Esophagus muscularis mucosa (tissue), 4 donors: ENCODE results near the gene CNTN3. TPM values are rescaled to one million over a fixed set of nuclear protein-coding genes. Genes with fewer than 3 reads are reported as not detected.

Experiments used
- DNase-seq: peaks from one replicate; pipeline ENCODE4 v3.0.0-alpha.2; 2017; ENCODE audit errors: extremely low spot score
- H3K27ac ChIP-seq, 4 donors: fragments of 200-600 bp; sonication (generic); replicated peaks in 1 of 4; 1 replicate in 3 of 4; 2 replicates in 1 of 4; pipeline ENCODE4 v1.5.1; 2016 to 2019; ENCODE audit warnings: mild to moderate bottlenecking in 1 of 4
- H3K27me3 ChIP-seq, 4 donors: fragments of 200-600 bp; sonication (generic); one replicate each; pipeline versions ENCODE4 v1.5.1 to v1.6.0; 2016 to 2019
- H3K36me3 ChIP-seq, 4 donors: fragments of 200-600 bp; sonication (generic); one replicate each; pipeline ENCODE4 v1.5.1; 2016 to 2019
- H3K4me1 ChIP-seq, 4 donors: fragments of 200-600 bp; sonication (generic); one replicate each; pipeline ENCODE4 v1.5.1; 2016 to 2019
- H3K4me3 ChIP-seq, 4 donors: fragments of 200-600 bp; sonication (generic); 1 replicate in 2 of 4; 2 replicates in 2 of 4; pipeline ENCODE4 v1.5.1; 2016 to 2019; ENCODE audit warnings: mild to moderate bottlenecking in 4 of 4, moderate library complexity in 1 of 4
- H3K9me3 ChIP-seq, 4 donors: fragments of 200-600 bp; sonication (generic); 1 replicate in 3 of 4; 2 replicates in 1 of 4; pipeline ENCODE4 v1.5.1; 2016 to 2019
- EP300 ChIP-seq: sonication (generic); formaldehyde crosslinking; IDR thresholded peaks from one replicate; pipeline ENCODE4 v1.6.1; 2017; ENCODE audit warnings: antibody characterized with exemption
- POLR2A ChIP-seq: fragments of 450-650 bp; IDR thresholded peaks from one replicate; pipeline ENCODE4 v1.6.1; 2017; ENCODE audit warnings: antibody characterized with exemption, moderate library complexity, mild to moderate bottlenecking, low read depth
- POLR2AphosphoS5 ChIP-seq, 2 donors: sonication (generic); formaldehyde crosslinking; IDR thresholded peaks; one replicate each; pipeline ENCODE4 v1.6.1; 2017; ENCODE audit warnings: antibody characterized with exemption in 2 of 2
- WGBS: methylation state at CpG from one replicate; pipeline ENCODE4 v1.1.5; 2018; 5-methylcytosine and 5-hydroxymethylcytosine counted together
- intact Hi-C: fragments of 100-400 bp; cut with DNase I; formaldehyde crosslinking; loops from one replicate; pipeline ENCODE4 v1.15.1; 2023
- total RNA-seq, 4 donors: library from RNA; depleted of rRNA; stranded (reverse); fragments of >200 nt; gene quantifications; one replicate each; pipeline versions ENCODE4 v1.1.0 to v1.2.1, GENCODE V29; 2016
- TF ChIP-seq, protein P1 (sequence below), 3 experiments: fragments of 200-600 bp in 2 of 3; fragments of 450-650 bp in 1 of 3; sonication (generic) in 2 of 3; IDR thresholded peaks; one replicate each; pipeline ENCODE4 v1.5.1; 2017 to 2019; ENCODE audit warnings: antibody characterized with exemption in 3 of 3, mild to moderate bottlenecking in 2 of 3, moderate library complexity in 1 of 3

The CNTN3 gene
- total RNA-seq, 4 donors from 2014 or later: 0.91 to 1.4 (median 1.2) TPM

DNA sequence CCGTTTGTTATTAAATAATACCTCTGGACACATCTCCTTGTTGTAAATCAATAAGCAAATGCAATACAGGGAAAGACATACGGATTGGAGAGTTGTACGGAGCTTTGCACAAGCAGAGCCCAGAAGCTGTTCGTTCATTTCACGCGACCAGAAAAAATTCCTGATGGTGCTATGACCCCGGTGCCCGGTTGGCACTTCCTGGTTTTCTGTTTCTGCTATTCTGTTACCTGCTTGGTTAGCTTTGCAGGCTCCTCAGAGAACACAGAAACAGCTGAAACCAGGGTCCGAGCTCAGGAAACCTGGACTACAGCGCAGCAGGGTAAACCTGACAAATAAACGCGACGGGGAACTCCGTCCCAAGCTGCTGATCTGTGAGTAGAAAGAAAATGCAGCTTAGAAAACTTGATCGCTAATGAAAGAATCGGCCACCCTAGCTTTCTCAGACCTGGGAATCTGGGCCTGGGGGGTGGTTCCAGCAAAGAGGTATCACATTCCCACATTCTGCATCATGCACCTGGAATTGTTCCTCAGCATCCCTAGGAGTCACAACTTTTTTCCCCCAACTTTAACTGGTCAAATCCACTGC lies 845 bp downstream of the CNTN3 start:
- Histone ChIP-seq H3K36me3 (no peaks in the 10 kb centered on the region), H3K27me3 (peaks cover 0 to 28% (median 0%) of the 10 kb centered on the region in 4 donors), H3K27ac (no peak overlapping the region), H3K4me1 (peaks cover 5 to 29% (median 24%) of the 10 kb centered on the region in 4 donors), H3K4me3 (peak overlapping the region; percentile 44 to 59 (median 50)), H3K9me3 (no peaks in the 10 kb centered on the region)
- 17% methylated on average over 16 of the region's 16 CpGs for WGBS
- DNase-seq: no peak
- no peak for TF ChIP-seq POLR2AphosphoS5 (IDR thresholded peaks at IDR 0.05)
- TF ChIP-seq, protein P1, sequence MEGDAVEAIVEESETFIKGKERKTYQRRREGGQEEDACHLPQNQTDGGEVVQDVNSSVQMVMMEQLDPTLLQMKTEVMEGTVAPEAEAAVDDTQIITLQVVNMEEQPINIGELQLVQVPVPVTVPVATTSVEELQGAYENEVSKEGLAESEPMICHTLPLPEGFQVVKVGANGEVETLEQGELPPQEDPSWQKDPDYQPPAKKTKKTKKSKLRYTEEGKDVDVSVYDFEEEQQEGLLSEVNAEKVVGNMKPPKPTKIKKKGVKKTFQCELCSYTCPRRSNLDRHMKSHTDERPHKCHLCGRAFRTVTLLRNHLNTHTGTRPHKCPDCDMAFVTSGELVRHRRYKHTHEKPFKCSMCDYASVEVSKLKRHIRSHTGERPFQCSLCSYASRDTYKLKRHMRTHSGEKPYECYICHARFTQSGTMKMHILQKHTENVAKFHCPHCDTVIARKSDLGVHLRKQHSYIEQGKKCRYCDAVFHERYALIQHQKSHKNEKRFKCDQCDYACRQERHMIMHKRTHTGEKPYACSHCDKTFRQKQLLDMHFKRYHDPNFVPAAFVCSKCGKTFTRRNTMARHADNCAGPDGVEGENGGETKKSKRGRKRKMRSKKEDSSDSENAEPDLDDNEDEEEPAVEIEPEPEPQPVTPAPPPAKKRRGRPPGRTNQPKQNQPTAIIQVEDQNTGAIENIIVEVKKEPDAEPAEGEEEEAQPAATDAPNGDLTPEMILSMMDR (IDR thresholded peaks at IDR 0.05): no peak
- TF ChIP-seq EP300: no peak
- no peak for TF ChIP-seq POLR2A
- intact Hi-C loops: no loop called here

DNA sequence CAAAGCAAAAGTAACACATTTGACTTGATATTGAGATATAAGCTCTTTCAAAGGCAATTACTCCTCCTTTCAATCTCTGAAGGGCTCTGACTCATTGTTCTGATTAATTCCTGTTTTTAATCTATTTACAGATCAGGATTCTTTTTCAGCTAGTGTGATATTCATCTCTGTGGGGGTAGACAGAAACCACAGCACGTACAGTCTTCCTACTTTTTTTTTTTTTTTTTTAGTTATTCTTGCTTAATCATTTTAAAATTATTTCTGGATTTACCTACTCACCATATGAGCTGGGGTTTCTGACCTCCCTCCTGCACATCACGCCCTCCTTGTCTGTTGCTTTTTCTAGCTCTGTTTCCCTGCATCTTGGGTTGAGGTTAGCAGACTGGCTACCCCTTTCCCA lies 1.4 kb downstream of the CNTN3 start:
- H3K27ac ChIP-seq: no peak overlapping the region
- intact Hi-C loops: no loop called here
- H3K4me1 ChIP-seq: peaks cover 5 to 29% (median 24%) of the 10 kb centered on the region in 4 donors
- 30% methylated on average over 2 of the region's 2 CpGs for WGBS
- H3K36me3 ChIP-seq: no peaks in the 10 kb centered on the region
- no peaks in the 10 kb centered on the region for H3K9me3 ChIP-seq
- peak overlapping the region; percentile 44 to 59 (median 50) for H3K4me3 ChIP-seq
- DNase-seq: no peak
- no peak for TF ChIP-seq POLR2AphosphoS5 (IDR thresholded peaks at IDR 0.05)
- no peak for TF ChIP-seq EP300
- TF ChIP-seq, protein P1 (IDR thresholded peaks at IDR 0.05): no peak
- no peak for TF ChIP-seq POLR2A
- H3K27me3 ChIP-seq: peaks cover 0 to 28% (median 0%) of the 10 kb centered on the region in 4 donors

DNA sequence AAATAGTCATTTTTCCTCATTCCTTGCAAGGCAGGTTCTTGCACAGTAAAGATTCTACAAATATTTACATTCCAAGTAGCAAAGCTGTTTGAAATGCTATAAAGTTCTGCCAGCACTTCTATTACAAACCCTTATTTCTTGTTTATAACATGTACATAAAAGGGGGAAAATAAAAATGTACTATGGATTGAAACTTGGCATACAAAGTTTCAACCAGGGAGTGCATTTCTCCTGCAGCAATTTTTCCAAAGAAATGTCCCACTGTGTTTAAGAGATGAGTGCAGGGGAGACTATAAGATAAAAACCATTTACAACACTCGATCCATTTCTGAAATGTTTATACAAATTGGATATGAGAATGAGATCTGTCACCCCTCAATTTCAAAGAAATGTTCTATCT lies 3.3 kb downstream of the CNTN3 start:
- Histone ChIP-seq H3K9me3 (no peaks in the 10 kb centered on the region), H3K4me1 (peaks cover 5 to 29% (median 24%) of the 10 kb centered on the region in 4 donors), H3K27ac (no peak overlapping the region), H3K36me3 (no peaks in the 10 kb centered on the region), H3K27me3 (peaks cover 0 to 28% (median 0%) of the 10 kb centered on the region in 4 donors), H3K4me3 (no peak overlapping the region)
- 42% methylated on average over 1 of the region's 1 CpG for WGBS
- TF ChIP-seq POLR2AphosphoS5 (IDR thresholded peaks at IDR 0.05) (no peak), EP300 (no peak), POLR2A (no peak)
- TF ChIP-seq, protein P1 (IDR thresholded peaks at IDR 0.05): no peak
- intact Hi-C loops: no loop called here
- DNase-seq: no peak

DNA sequence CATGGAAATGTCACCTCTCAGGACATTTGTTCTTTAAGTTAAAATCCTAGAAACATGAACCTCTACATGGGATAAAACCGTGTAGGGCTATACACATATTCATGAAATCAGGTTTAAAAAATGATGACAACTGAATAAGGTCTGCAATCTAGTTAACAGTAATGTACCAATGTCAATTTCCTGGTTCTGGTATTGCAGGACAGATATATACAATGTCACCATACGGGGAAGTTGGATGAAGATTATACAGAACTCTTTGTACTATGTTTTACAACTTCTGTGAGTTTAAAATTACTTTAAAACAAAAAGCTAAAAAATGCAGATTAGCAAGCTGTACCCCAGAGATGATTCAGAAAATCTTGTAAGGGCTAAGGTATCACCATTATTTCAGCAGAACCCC lies 6.7 kb downstream of the CNTN3 start:
- H3K9me3 ChIP-seq: no peaks in the 10 kb centered on the region
- TF ChIP-seq EP300 (no peak), POLR2AphosphoS5 (IDR thresholded peaks at IDR 0.05) (no peak), POLR2A (no peak)
- TF ChIP-seq, protein P1 (IDR thresholded peaks at IDR 0.05): no peak
- 76% methylated on average over 2 of the region's 2 CpGs for WGBS
- no peak overlapping the region for H3K27ac ChIP-seq
- intact Hi-C loops: no loop called here
- H3K4me1 ChIP-seq: peaks cover 0 to 14% (median 13%) of the 10 kb centered on the region in 4 donors
- no peaks in the 10 kb centered on the region for H3K36me3 ChIP-seq
- peaks cover 0 to 6% (median 0%) of the 10 kb centered on the region in 4 donors for H3K27me3 ChIP-seq
- DNase-seq: no peak
- H3K4me3 ChIP-seq: no peak overlapping the region
